Measurements from ENCODE around the gene NEURL2. TPM values are rescaled to one million over a fixed set of nuclear protein-coding genes. Genes with fewer than 3 reads are reported as not detected.

NEURL2 gene
- total RNA-seq, 1 experiment from 2014 or later = 5.2 TPM

DNA sequence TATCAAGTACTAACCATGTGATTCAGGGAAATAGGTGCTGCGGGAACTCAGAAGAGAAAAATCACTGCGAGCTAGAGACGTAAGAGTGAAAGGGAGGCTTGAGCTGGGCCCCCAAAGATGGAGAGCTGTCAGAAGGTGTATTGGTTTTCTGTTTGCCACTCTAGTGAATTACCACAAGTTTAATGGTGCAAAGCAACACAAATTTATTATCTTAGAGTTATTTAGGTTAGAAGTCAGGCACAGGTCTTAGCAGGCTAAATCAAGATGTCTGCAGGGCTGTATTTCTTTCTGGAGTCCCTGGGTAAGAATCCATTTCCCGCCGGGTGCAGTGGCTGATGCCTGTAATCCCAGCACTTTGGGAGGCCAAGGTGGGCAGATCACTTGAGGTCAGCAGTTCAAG lies 31.1 kb downstream of the NEURL2 start:
- in situ Hi-C loops (cut with HindIII; ENCODE audit: low pct_unique_long_range_greater_than_20kb, low sequenced_read_pairs) = no loop called here

DNA sequence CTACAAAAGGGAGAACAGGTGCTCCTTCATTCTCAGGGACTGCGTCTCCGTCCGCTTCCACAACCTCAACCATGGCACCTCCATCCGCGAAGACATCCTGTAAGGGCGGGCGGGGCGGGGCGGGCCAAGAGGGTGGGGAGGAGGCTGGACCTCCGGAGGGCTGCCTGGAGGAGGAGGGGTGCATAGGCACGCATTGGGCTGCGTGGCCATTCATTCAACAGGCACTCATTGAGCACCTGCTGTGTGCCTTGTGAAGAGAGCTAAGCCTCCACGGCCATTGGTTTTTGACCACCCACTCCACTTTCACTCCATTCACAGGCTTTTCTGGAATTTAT lies 33.2 kb downstream of the NEURL2 start:
- no peak for DNase-seq (ENCODE audit: low read depth)
- in situ Hi-C loops (cut with HindIII; ENCODE audit: low pct_unique_long_range_greater_than_20kb, low sequenced_read_pairs) = no loop called here

More for the DNA sequence above, 31.1 kb downstream of the NEURL2 start:
- DNase-seq (ENCODE audit: low read depth) = no peak

DNA sequence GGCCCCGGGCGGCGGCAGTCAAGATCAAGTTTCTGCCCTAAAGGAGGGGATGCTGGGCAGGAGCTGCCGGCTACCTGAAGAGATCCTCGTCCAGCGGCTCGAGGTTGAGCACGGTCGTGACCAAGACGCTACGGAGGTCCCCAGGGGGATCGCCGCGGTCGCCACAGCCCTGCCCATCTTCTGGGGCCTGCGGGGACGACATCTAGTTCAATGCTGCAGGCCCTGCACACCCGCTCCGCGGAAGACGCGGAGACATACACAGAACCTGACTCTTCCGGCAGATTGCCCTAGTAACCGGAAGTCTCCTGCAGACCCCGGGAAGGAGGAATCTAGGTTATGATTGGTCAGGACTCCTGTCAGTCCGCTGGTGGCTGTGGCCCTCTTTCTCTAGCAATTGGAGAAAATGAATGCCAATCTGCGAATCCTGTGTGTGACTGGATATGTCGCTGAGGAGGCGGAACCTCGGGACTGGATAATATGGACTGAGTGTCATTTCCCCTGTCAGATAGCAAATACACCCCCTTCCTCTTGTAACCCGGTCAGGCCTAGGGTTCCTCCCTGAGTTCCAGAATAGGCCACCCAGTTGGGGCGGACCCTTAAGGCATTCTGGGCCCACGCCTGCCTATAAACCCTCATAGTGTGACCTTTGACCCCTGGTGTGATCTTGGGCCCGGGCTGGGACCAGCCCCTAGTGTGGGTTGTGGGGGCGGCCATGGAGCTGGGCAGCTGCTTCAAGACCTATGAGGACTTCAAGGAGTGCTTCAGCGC lies 33.7 kb downstream of the NEURL2 start, which contains the start of the genes ACOT8 and ZSWIM3:
TSS of gene ACOT8 (minus strand) at position 279 of the 768 bp plus-strand sequence. CDS start at position 202, 77 bp downstream.
TSS of gene ZSWIM3 (plus strand) at position 501 of the 768 bp plus-strand sequence. CDS start at position 713, 212 bp downstream.
- peak; percentile 99 for DNase-seq (ENCODE audit: low read depth)

DNA sequence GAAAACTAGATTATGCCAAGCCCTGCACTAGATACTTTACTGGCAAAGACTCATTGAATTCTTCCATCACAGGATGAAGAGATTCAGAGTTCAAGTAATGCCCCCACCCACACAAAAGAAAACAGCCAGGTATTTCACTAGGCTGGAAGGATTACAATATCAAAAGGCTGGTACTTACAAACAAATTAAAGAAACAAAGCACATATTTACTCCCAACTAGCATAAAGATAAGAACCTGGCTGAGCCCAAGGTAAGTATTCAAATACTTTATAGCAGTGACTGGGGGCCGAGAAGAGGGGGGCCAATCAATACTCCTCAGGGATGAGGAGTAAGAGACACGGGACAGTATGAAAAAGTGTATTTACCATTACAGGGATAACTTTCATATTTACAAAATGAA lies 37.5 kb downstream of the NEURL2 start:
- no peak for DNase-seq (ENCODE audit: low read depth)
- in situ Hi-C loops (cut with HindIII; ENCODE audit: low pct_unique_long_range_greater_than_20kb, low sequenced_read_pairs) = no loop called here

More for the DNA sequence above, 33.7 kb downstream of the NEURL2 start, which contains the start of the genes ACOT8 and ZSWIM3:
- in situ Hi-C loops (cut with HindIII; ENCODE audit: low pct_unique_long_range_greater_than_20kb, low sequenced_read_pairs) = no loop called here

DNA sequence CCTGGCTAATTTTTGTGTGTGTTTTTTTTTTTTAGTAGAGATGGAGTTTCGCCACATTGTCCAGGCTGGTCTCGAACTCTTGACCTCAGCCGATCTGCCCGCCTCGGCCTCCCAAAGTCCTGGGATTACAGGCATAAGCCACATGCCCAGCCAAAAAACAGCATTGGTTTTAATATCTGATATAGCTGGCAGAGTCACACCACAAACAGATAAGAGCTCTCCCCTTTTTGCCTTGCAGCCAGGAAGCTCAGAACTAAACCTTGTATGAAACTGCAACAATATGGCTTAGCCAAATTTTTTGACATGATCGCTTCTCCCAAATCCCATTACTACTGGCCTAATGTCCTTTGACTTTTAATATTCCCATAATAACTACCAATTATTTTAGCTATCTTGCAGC lies 38.7 kb downstream of the NEURL2 start:
- no peak for DNase-seq (ENCODE audit: low read depth)
- in situ Hi-C loops (cut with HindIII; ENCODE audit: low pct_unique_long_range_greater_than_20kb, low sequenced_read_pairs) = no loop called here

DNA sequence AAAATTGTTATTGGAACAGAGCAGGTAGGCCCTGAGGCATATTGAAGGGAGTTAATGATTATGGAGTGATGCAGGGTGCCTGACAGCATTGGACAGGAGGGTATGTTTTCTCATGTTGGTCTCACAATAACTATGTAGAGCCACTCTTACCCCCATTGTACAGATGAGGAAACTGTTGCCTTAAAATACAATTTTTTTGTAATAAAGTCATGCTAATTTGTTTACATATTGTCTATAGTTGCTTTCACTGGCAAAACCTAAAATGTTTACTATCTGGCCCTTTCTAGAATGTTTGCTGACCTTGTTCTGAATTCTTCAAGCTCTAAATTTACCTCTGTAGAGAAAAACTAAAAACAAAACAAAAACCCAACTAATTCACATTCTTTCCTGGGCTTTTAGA lies 39.5 kb downstream of the NEURL2 start:
- DNase-seq (ENCODE audit: low read depth) = no peak
- in situ Hi-C loops (cut with HindIII; ENCODE audit: low pct_unique_long_range_greater_than_20kb, low sequenced_read_pairs) = no loop called here

DNA sequence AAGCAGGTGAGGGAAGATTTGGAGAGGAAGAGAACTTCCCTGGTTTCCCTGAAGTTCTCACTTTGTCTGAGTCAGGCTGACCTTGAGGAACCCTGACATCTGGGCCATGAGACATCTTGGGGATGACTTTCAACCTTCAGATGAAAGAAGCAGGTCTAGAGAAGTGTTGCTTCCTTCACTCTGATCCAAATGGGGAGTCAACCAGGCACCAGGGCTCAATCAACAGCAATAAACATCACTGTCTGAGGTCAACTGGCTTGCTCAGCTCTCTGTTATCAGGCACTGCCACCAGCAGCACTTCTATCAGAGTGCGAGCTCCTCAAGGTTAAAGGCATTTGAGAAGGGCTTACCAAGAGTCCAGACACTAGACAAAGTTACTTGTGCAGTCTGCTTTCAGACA lies 40.1 kb downstream of the NEURL2 start:
- in situ Hi-C loops (cut with HindIII; ENCODE audit: low pct_unique_long_range_greater_than_20kb, low sequenced_read_pairs) = no loop called here

DNA sequence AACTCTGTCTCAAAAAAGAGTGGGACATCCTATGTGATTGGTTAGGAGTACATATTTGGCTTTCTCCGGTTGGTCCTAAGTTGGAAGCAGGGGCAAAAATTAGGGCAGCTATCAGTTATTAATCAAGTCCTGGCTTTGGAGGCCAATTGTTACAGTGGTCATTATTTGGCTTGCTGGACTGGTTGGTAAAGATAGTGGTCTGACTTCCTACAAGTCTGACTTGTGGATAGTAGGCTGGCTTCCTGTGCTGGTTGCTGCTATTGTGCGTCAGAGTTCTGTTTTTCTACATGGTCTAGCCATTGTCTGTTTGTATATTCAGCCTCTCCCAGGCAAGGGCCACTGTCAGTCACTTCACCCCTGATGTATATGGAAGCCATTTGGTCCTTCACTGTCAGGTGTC lies 40.8 kb downstream of the NEURL2 start:
- no peak for DNase-seq (ENCODE audit: low read depth)
- in situ Hi-C loops (cut with HindIII; ENCODE audit: low pct_unique_long_range_greater_than_20kb, low sequenced_read_pairs) = no loop called here

More for the DNA sequence above, 40.1 kb downstream of the NEURL2 start:
- no peak for DNase-seq (ENCODE audit: low read depth)

DNA sequence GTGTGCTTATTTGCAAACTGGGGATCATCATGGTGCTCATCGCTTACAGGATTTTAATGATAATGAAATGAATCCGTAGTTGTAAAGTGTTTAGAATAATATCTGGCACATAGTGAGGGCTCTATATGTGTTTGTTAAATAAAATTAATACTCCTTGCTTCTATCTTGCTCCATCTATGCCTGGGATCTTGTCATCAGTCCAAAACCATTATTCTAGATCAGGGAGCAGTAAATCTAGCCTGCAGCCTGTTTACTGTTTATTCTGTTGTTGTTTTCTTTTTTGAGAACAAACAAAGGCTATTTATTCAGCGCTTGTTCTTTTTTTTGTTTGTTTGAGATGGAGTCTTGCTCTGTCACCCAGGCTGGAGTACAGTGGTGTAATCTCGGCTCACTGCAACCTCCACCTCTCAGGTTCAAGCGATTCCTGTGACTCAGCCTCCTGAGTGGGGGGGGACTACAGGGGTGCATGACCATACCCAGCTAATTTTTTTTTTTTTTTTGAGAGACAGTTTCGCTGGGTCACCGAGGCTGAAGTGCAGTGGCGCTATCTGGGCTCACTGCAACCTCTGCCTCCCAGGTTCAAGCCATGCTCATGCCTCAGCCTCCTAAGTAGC lies 41.9 kb downstream of the NEURL2 start:
- in situ Hi-C loops (cut with HindIII; ENCODE audit: low pct_unique_long_range_greater_than_20kb, low sequenced_read_pairs) = no loop called here
- no peak for DNase-seq (ENCODE audit: low read depth)

DNA sequence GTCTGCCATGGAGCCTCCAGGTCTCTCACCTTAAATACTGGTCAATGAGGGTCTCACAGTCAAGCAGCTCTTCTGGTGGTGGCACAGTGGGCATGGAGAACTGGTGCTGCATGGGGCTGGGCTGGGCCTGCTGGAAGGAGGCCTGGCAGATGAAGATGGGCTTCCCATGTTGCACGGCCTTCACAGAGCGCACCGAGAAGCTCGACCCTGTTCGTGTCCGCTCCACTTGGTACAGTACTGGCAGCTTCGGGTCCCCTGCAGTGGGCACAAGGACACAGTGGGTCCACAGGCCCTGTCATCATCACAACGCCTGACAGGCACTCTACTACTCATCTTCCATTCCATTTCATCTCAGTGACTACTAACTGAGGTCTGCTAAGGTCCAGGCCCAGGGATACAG lies 42.6 kb downstream of the NEURL2 start:
- no peak for DNase-seq (ENCODE audit: low read depth)
- in situ Hi-C loops (cut with HindIII; ENCODE audit: low pct_unique_long_range_greater_than_20kb, low sequenced_read_pairs) = no loop called here

DNA sequence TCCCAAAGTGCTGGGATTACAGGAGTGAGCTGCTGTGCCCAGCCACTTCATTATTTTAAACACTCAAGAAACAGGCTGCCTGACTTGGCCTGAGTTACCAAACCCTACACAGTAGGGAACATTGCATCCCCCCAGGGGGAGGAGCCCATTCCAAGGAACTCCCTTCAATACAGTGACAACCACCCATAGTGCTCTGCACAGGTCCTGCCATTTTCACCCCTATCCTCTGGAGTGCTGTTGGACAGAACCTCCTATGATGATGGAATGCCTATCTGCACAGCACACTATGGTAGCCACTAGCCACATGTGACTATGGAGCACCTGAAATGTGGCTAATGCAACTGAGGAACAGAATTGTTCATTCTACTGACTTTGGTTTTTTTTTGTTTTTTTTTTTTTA lies 45.6 kb downstream of the NEURL2 start:
- no peak for DNase-seq (ENCODE audit: low read depth)
- in situ Hi-C loops (cut with HindIII; ENCODE audit: low pct_unique_long_range_greater_than_20kb, low sequenced_read_pairs) = no loop called here

DNA sequence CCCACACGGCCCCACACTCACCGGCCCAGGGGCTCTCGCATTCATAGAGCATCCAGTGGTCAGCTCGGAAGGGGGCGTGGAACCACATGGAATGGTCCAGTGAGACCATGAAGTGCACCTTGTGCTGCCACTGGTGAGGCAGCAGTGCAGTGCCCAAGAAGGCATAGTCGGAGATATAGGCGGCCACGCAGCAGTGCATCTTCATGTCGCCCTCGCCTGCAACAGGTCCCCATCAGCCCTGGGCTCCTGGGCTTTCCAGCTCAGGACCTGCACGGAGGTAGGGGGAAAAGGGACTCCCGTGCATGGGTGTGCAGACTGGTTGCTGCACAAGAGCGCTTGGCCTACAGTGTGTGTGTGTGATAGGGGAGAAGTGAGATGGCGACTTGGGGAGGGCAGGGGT lies 47.5 kb downstream of the NEURL2 start:
- DNase-seq (ENCODE audit: low read depth) = no peak
- in situ Hi-C loops (cut with HindIII; ENCODE audit: low pct_unique_long_range_greater_than_20kb, low sequenced_read_pairs) = no loop called here

DNA sequence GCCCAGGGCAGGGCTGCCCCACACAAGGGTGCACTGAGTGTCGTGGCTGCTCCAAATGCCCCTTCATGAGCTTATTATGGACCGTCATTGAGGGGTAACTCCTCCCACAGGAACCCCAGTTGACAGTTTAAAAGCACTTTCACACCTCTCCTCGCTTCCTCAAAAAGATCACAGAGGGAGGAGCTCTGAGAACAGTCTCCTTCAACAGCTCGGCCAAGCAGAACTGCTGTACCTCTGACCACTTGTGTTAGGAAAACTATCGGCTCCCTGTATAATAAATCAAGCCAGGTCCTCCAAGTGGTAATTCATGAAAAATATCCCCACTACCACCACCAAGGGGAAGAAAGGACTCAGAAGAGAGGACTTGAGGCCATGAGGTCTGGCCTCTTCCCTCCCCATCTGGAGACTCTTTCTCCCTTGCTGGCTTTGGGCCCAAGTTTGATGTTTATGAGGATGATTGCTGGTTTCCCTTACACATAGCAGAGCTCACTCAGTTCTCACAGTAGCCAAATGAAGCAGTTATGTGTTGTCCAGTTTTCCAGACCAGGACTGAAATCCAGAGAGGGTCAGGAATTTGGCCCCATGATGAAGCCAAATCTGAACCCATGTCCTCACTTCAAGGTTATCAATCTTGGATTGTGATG lies 48.7 kb downstream of the NEURL2 start:
- no peak for DNase-seq (ENCODE audit: low read depth)
- in situ Hi-C loops (cut with HindIII; ENCODE audit: low pct_unique_long_range_greater_than_20kb, low sequenced_read_pairs) = no loop called here

DNA sequence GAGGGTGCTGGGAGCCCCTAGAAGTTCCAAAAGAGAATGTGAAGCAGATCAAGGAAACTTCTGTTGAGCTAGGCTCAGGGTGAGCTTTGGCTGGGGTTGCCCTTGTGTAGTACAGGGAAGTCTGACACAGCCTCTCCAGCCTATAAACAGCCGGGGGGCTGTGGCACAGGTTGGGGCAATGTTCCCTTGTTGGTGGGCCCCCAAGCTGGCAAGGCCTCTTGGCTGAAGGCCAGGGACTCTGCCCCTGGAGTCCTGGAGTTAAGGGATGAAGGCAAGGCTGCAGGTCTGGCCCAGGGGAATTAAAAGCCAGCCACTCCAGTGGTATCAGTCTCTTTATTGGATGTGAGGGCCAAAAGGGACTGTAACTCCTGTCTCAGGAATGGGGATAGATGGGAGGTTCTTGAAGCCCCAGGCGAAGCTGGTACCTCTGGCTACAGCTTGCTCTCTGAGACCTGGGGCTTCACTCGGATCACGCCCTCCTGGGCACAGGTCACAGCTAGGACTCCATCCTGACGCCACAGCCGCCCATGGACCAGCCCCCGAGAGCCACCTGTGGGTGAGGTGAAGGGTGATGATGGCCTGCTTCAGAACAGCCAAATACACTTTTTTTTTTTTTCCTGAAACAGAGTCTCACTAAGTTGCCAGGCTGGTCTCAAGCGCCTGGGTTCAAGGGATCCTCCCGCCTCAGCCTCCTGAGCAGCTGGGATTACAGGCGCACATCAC lies 49.4 kb downstream of the NEURL2 start:
- DNase-seq (ENCODE audit: low read depth) = no peak
- in situ Hi-C loops (cut with HindIII; ENCODE audit: low pct_unique_long_range_greater_than_20kb, low sequenced_read_pairs) = no loop called here

DNA sequence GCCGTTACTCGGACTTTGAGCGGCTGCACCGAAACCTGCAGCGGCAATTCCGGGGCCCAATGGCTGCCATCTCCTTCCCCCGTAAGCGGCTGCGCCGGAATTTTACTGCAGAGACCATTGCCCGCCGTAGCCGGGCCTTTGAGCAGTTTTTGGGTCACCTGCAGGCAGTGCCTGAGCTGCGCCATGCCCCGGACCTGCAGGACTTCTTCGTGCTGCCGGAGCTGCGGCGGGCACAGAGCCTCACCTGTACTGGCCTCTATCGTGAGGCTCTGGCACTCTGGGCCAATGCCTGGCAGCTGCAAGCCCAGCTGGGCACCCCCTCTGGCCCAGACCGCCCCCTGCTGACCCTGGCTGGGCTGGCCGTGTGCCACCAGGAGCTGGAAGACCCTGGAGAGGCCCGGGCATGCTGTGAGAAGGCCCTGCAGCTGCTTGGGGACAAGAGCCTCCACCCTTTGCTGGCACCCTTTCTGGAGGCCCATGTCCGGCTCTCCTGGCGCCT lies 50.3 kb downstream of the NEURL2 start:
- no peak for DNase-seq (ENCODE audit: low read depth)
- in situ Hi-C loops (cut with HindIII; ENCODE audit: low pct_unique_long_range_greater_than_20kb, low sequenced_read_pairs) = no loop called here

All from Caki2 (cell line).